HepG2 (cell line): ENCODE measurements around the gene SPATA21. TPM values are rescaled to one million over a fixed set of nuclear protein-coding genes. Genes with fewer than 3 reads are reported as not detected.

Experiments used
- ATAC-seq: fragments of 200-7000 bp; cut with Tn5 transposase; 3 replicates; pipeline ENCODE4 v1.9.1; 2020; ENCODE audit warnings: mild to moderate bottlenecking, moderate library complexity
- BruUV-seq: library from RNA; stranded (reverse); fragments of 400-500 nt; replicated peaks from 2 replicates; lab custom pipeline; 2021; lab: Mats Ljungman, UMichigan
- CTCF ChIA-PET: fragments of 300-600 bp; formaldehyde crosslinking; extraction: SDS; loops from one replicate; lab custom pipeline; 2021; ENCODE audit warnings: low total read pairs, inconsistent platforms, low intra/inter-chr PET ratio; lab: Yijun Ruan, JAX
- POLR2A ChIA-PET: fragments of 350-600 bp; sonication (Branson Sonifier 250); formaldehyde crosslinking; loops from one replicate; lab custom pipeline; 2020; ENCODE audit warnings: antibody characterized with exemption, inconsistent platforms; lab: Yijun Ruan, JAX
- DNase-seq: peaks from one replicate; pipeline ENCODE4 v3.0.0-alpha.2; 2015; ENCODE audit warnings: low spot score
- FAIRE-seq: peaks from 3 replicates; lab custom pipeline; 2011; peaks lifted over from hg19 to GRCh38; lab: Jason Lieb, UNC
- H2AFZ ChIP-seq: one replicate; pipeline ENCODE4 v1.6.1; 2011; ENCODE audit warnings: low read length, inconsistent platforms
- H3K27ac ChIP-seq: fragments of 300-600 bp; 3 replicates; pipeline ENCODE4 v1.8.0; 2011; ENCODE audit warnings: mixed run types, mild to moderate bottlenecking, mixed read lengths, low read length, inconsistent platforms; ENCODE audit not compliant: insufficient read depth; ENCODE audit errors: extremely low read length
- H3K27me3 ChIP-seq, 2 experiments: fragments of 200-600 bp in 1 of 2; 2 replicates in 1 of 2; 3 replicates in 1 of 2; pipeline versions ENCODE4 v1.6.0 to v1.8.0; 2011; ENCODE audit warnings: low read length in 2 of 2, mild to moderate bottlenecking in 2 of 2, moderate library complexity in 2 of 2, inconsistent platforms in 1 of 2; ENCODE audit not compliant: insufficient read depth in 2 of 2, control insufficient read depth in 1 of 2
- H3K36me3 ChIP-seq, 2 experiments: fragments of 200-600 bp in 1 of 2; replicated peaks in 1 of 2; 2 replicates in 1 of 2; 3 replicates in 1 of 2; pipeline versions ENCODE4 v1.5.1 to v1.8.0; 2011; ENCODE audit warnings: low read length in 2 of 2, inconsistent platforms in 1 of 2; ENCODE audit not compliant: insufficient read depth in 2 of 2, control insufficient read depth in 1 of 2
- H3K4me1 ChIP-seq: 2 replicates; pipeline ENCODE4 v1.5.1; 2012; ENCODE audit warnings: low read length, inconsistent platforms; ENCODE audit not compliant: insufficient read depth
- H3K4me2 ChIP-seq: 2 replicates; pipeline ENCODE4 v1.6.0; 2011; ENCODE audit warnings: low read depth, low read length, inconsistent platforms
- H3K4me3 ChIP-seq, 3 experiments: fragments of 200-600 bp in 1 of 3; sonication (generic), shearing (Covaris generic) in 1 of 3; replicated peaks in 1 of 3; 2 replicates each; pipeline ENCODE4 v1.5.1; 2011 to 2016; ENCODE audit warnings: low read length in 3 of 3, inconsistent platforms in 2 of 3, low read depth in 2 of 3, mild to moderate bottlenecking in 2 of 3, control low read depth in 1 of 3, mixed read lengths in 1 of 3; ENCODE audit not compliant: insufficient read depth in 1 of 3
- H3K79me2 ChIP-seq: one replicate; pipeline ENCODE4 v1.6.1; 2011; ENCODE audit warnings: low read length, inconsistent platforms; ENCODE audit not compliant: insufficient read depth
- H3K9ac ChIP-seq: 2 replicates; pipeline ENCODE4 v1.6.0; 2011; ENCODE audit warnings: mild to moderate bottlenecking, low read depth, low read length, inconsistent platforms; ENCODE audit not compliant: insufficient read depth
- H3K9me3 ChIP-seq: 2 replicates; pipeline ENCODE4 v1.5.1; 2012; ENCODE audit warnings: mild to moderate bottlenecking, low read length
- H4K20me1 ChIP-seq: 2 replicates; pipeline ENCODE4 v1.6.0; 2011; ENCODE audit warnings: inconsistent platforms, mild to moderate bottlenecking, low read length, moderate library complexity; ENCODE audit not compliant: insufficient read depth
- E2F5 ChIP-seq: sonication (generic); formaldehyde crosslinking; conservative IDR thresholded peaks from 2 replicates; pipeline ENCODE4 v1.4.0; 2020; ENCODE audit warnings: missing genetic modification reagents
- JARID2 ChIP-seq: sonication (generic); formaldehyde crosslinking; IDR thresholded peaks from 2 replicates; pipeline ENCODE4 v1.8.1; 2023; ENCODE audit warnings: missing genetic modification reagents, inconsistent platforms; ENCODE audit not compliant: insufficient replicate concordance
- KAT2B ChIP-seq: fragments of 150-350 bp; IDR thresholded peaks from 2 replicates; pipeline ENCODE4 v1.6.1; 2014; ENCODE audit warnings: low read depth, low read length, borderline replicate concordance
- KLF6 ChIP-seq: IDR thresholded peaks from 2 replicates; pipeline ENCODE4 v1.8.0; 2016; ENCODE audit warnings: missing biosample characterization, missing genetic modification reagents
- KMT2A ChIP-seq: sonication (generic); formaldehyde crosslinking; IDR thresholded peaks from 2 replicates; pipeline ENCODE4 v1.4.0; 2020; ENCODE audit warnings: missing genetic modification reagents
- NFE2 ChIP-seq: sonication (generic); formaldehyde crosslinking; IDR thresholded peaks from 2 replicates; pipeline ENCODE4 v1.4.0; 2020; ENCODE audit warnings: missing genetic modification reagents
- POLR2G ChIP-seq: fragments of 200-400 bp; formaldehyde crosslinking; IDR thresholded peaks from 2 replicates; pipeline ENCODE4 v1.6.1; 2018; ENCODE audit warnings: mild to moderate bottlenecking, low read depth, low read length, moderate library complexity
- ZFY ChIP-seq: sonication (generic); formaldehyde crosslinking; IDR thresholded peaks from 2 replicates; pipeline ENCODE4 v1.4.0; 2020; ENCODE audit warnings: missing genetic modification reagents
- ZNF18 ChIP-seq: sonication (generic); formaldehyde crosslinking; IDR thresholded peaks from 2 replicates; pipeline ENCODE4 v1.8.0; 2022; ENCODE audit warnings: mild to moderate bottlenecking, missing genetic modification reagents; ENCODE audit not compliant: insufficient replicate concordance
- ZNF414 ChIP-seq: sonication (generic); formaldehyde crosslinking; IDR thresholded peaks from 2 replicates; pipeline ENCODE4 v1.5.0; 2020; ENCODE audit warnings: missing genetic modification reagents
- ZNF709 ChIP-seq: sonication (generic); formaldehyde crosslinking; IDR thresholded peaks from 2 replicates; pipeline ENCODE4 v1.5.0; 2020; ENCODE audit warnings: mild to moderate bottlenecking, missing genetic modification reagents
- WGBS: methylation state at CpG from one replicate; pipeline ENCODE4 v1.1.6; 2017; ENCODE audit warnings: low lambda C conversion rate; 5-methylcytosine and 5-hydroxymethylcytosine counted together
- in situ Hi-C: cut with HindIII; loops from 2 replicates; pipeline ENCODE4 v1.10.0; 2017; ENCODE audit warnings: low pct_unique_long_range_greater_than_20kb; ENCODE audit not compliant: extremely low pct_ligation_motif_present
- intact Hi-C: fragments of 100-400 bp; cut with micrococcal nuclease; formaldehyde crosslinking; loops from one replicate; pipeline ENCODE4 v1.10.0; 2022; ENCODE audit not compliant: unreplicated experiment
- polyA plus RNA-seq, 8 experiments: library from polyadenylated mRNA; depleted of rRNA in 3 of 8; stranded (reverse) in 7 of 8; unstranded in 1 of 8; fragments of >200 nt; fragmentation: Illumina TruSeq in 4 of 8; extraction: Trizol in 4 of 8; gene quantifications; 2 replicates each; pipeline versions ENCODE4 v1.2.1 to v1.2.3, GENCODE V29; 2011 to 2016; ENCODE audit warnings: low read depth in 4 of 8, missing spikeins in 1 of 8, mixed read lengths in 1 of 8; ENCODE audit not compliant: insufficient read depth in 1 of 8
- total RNA-seq, 5 experiments: library from RNA; depleted of rRNA; stranded (reverse); fragments of >200 nt; fragmentation: Illumina TruSeq; extraction: Trizol; gene quantifications; 2 replicates each; pipeline ENCODE4 v1.2.3, GENCODE V29; 2016; ENCODE audit warnings: low read depth in 1 of 5
- TF ChIP-seq, protein P1 (sequence below): sonication (generic); formaldehyde crosslinking; conservative IDR thresholded peaks from 2 replicates; pipeline ENCODE4 v1.4.0; 2020; ENCODE audit warnings: missing genetic modification reagents
- TF ChIP-seq, protein P2 (sequence below): sonication (generic); formaldehyde crosslinking; IDR thresholded peaks from 2 replicates; pipeline ENCODE4 v1.4.0; 2020; ENCODE audit warnings: missing genetic modification reagents
- TF ChIP-seq, protein P3 (sequence below): sonication (generic); formaldehyde crosslinking; IDR thresholded peaks from 2 replicates; pipeline ENCODE4 v1.9.0; 2021; ENCODE audit warnings: missing genetic modification reagents, borderline replicate concordance

Gene SPATA21
- total and polyA plus RNA-seq, 2 of the 13 experiments (the other 11 are each of a cell fraction or from before 2014, with no cell fraction given) = 0.80 to 1.4 TPM

DNA sequence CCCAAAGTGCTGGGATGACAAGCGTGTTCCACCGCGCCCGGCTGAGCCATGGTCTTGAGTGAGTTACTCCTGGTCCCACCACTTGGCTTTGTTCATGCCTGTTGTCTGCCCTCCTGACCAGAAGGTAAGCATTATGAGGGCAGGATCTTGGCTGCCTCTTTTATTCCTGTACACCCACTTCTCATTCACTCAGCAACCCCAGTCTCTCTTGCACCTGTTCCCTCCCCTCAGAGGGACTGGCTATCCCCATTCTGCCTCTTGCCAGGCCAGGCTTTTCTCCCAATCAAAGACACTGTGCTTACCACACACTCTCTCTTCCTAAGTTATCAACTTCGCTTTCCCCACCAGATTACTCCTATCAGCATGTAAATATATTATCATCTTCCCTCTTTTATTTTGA, 26.4 kb downstream of the SPATA21 start:
- Histone ChIP-seq H3K27me3 (no peaks in the 10 kb centered on the region; a peak in 1 of 5 replicates), H3K36me3 (no peaks in the 10 kb centered on the region), H3K79me2 (no peaks in the 10 kb centered on the region), H3K4me2 (no peak overlapping the region), H3K4me1 (peaks cover 18% of the 10 kb centered on the region), H3K9ac (no peak overlapping the region), H3K4me3 (no peak overlapping the region), H3K9me3 (no peaks in the 10 kb centered on the region), H4K20me1 (no peaks in the 10 kb centered on the region), H2AFZ (no peak overlapping the region), H3K27ac (no peak overlapping the region)
- WGBS = 99% methylated on average over 2 of the region's 5 CpGs
- BruUV-seq = no TSS peak
- FAIRE-seq = no peak
- ChIA-PET POLR2A (no interaction called here), CTCF (no interaction called here)
- intact Hi-C loops (no loop called here), in situ Hi-C loops (no loop called here)
- TF ChIP-seq NFE2 (CRISPR knock-in tag) (no peak), ZNF18 (no peak), KAT2B (no peak), ZNF414 (CRISPR knock-in tag) (no peak), JARID2 (no peak), KMT2A (CRISPR knock-in tag) (no peak), KLF6 (CRISPR knock-in tag) (no peak), ZFY (CRISPR knock-in tag) (no peak), E2F5 (CRISPR knock-in tag) (no peak), ZNF709 (no peak), POLR2G (no peak)
- TF ChIP-seq, protein P1, sequence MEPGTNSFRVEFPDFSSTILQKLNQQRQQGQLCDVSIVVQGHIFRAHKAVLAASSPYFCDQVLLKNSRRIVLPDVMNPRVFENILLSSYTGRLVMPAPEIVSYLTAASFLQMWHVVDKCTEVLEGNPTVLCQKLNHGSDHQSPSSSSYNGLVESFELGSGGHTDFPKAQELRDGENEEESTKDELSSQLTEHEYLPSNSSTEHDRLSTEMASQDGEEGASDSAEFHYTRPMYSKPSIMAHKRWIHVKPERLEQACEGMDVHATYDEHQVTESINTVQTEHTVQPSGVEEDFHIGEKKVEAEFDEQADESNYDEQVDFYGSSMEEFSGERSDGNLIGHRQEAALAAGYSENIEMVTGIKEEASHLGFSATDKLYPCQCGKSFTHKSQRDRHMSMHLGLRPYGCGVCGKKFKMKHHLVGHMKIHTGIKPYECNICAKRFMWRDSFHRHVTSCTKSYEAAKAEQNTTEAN (CRISPR knock-in tag) = no peak
- TF ChIP-seq, protein P2, sequence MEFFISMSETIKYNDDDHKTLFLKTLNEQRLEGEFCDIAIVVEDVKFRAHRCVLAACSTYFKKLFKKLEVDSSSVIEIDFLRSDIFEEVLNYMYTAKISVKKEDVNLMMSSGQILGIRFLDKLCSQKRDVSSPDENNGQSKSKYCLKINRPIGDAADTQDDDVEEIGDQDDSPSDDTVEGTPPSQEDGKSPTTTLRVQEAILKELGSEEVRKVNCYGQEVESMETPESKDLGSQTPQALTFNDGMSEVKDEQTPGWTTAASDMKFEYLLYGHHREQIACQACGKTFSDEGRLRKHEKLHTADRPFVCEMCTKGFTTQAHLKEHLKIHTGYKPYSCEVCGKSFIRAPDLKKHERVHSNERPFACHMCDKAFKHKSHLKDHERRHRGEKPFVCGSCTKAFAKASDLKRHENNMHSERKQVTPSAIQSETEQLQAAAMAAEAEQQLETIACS (CRISPR knock-in tag) = no peak
- TF ChIP-seq, protein P3, sequence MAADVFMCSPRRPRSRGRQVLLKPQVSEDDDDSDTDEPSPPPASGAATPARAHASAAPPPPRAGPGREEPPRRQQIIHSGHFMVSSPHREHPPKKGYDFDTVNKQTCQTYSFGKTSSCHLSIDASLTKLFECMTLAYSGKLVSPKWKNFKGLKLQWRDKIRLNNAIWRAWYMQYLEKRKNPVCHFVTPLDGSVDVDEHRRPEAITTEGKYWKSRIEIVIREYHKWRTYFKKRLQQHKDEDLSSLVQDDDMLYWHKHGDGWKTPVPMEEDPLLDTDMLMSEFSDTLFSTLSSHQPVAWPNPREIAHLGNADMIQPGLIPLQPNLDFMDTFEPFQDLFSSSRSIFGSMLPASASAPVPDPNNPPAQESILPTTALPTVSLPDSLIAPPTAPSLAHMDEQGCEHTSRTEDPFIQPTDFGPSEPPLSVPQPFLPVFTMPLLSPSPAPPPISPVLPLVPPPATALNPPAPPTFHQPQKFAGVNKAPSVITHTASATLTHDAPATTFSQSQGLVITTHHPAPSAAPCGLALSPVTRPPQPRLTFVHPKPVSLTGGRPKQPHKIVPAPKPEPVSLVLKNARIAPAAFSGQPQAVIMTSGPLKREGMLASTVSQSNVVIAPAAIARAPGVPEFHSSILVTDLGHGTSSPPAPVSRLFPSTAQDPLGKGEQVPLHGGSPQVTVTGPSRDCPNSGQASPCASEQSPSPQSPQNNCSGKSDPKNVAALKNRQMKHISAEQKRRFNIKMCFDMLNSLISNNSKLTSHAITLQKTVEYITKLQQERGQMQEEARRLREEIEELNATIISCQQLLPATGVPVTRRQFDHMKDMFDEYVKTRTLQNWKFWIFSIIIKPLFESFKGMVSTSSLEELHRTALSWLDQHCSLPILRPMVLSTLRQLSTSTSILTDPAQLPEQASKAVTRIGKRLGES = no peak
- no peak for ATAC-seq
- no peak for DNase-seq
